IMR-90 (cell line): ENCODE measurements around the gene RAB33B. TPM values are rescaled to one million over a fixed set of nuclear protein-coding genes. Genes with fewer than 3 reads are reported as not detected.

ENCODE experiments used
- ATAC-seq: fragments of 200-7000 bp; cut with Tn5 transposase; 2 replicates; pipeline ENCODE4 v1.9.1; 2020; ENCODE audit warnings: low read depth, mild to moderate bottlenecking, moderate library complexity
- BruUV-seq: library from RNA; stranded (reverse); fragments of 400-500 nt; replicated peaks from 2 replicates; lab custom pipeline; 2021; lab: Mats Ljungman, UMichigan
- CTCF ChIA-PET: fragments of 300-600 bp; formaldehyde crosslinking; extraction: SDS; loops from one replicate; lab custom pipeline; 2021; ENCODE audit warnings: antibody characterized with exemption; lab: Yijun Ruan, JAX
- POLR2A ChIA-PET: fragments of 300-600 bp; sonication (Branson Sonifier 250); formaldehyde crosslinking; loops from one replicate; lab custom pipeline; 2022; ENCODE audit warnings: antibody characterized with exemption; ENCODE audit not compliant: unreplicated experiment; lab: Charles Lee
- DNase-seq: peaks from one replicate; pipeline ENCODE4 v3.0.0; 2013
- H2AFZ ChIP-seq: replicated peaks from 2 replicates; pipeline ENCODE3; 2013; ENCODE audit warnings: low read length, mild to moderate bottlenecking; ENCODE audit not compliant: poor library complexity
- H2AK5ac ChIP-seq: 2 replicates; pipeline ENCODE4 v1.6.1; 2013; ENCODE audit warnings: low read depth, low read length, inconsistent platforms
- H2AK9ac ChIP-seq: replicated peaks from 2 replicates; pipeline ENCODE3; 2013; ENCODE audit warnings: mild to moderate bottlenecking, low read depth, low read length, moderate library complexity; ENCODE audit not compliant: poor library complexity
- H2BK120ac ChIP-seq: 2 replicates; pipeline ENCODE4 v1.6.1; 2013; ENCODE audit warnings: low read depth, low read length, inconsistent platforms
- H2BK15ac ChIP-seq: 3 replicates; pipeline ENCODE4 v1.6.1; 2013; ENCODE audit warnings: low read depth, low read length, inconsistent platforms
- H2BK20ac ChIP-seq: 2 replicates; pipeline ENCODE4 v1.6.1; 2013; ENCODE audit warnings: low read depth, mild to moderate bottlenecking, inconsistent platforms, low read length, moderate library complexity
- H2BK5ac ChIP-seq: 2 replicates; pipeline ENCODE4 v1.6.1; 2013; ENCODE audit warnings: mild to moderate bottlenecking, low read depth, low read length, inconsistent platforms; ENCODE audit not compliant: poor library complexity, severe bottlenecking
- H3K14ac ChIP-seq: replicated peaks from 2 replicates; pipeline ENCODE4 v1.6.1; 2013; ENCODE audit warnings: low read depth, low read length, inconsistent platforms
- H3K18ac ChIP-seq: 2 replicates; pipeline ENCODE4 v1.6.1; 2013; ENCODE audit warnings: low read depth, low read length, control low read depth
- H3K23ac ChIP-seq: 2 replicates; pipeline ENCODE4 v1.6.1; 2013; ENCODE audit warnings: low read depth, low read length, inconsistent platforms
- H3K27ac ChIP-seq: 2 replicates; pipeline ENCODE4 v1.5.1; 2013; ENCODE audit warnings: mild to moderate bottlenecking, control low read depth, low read length; ENCODE audit not compliant: insufficient read depth
- H3K27me3 ChIP-seq: 2 replicates; pipeline ENCODE4 v1.6.1; 2013; ENCODE audit warnings: low read length; ENCODE audit not compliant: control insufficient read depth, insufficient read depth
- H3K36me3 ChIP-seq: 2 replicates; pipeline ENCODE4 v1.6.1; 2013; ENCODE audit warnings: low read length, mixed read lengths; ENCODE audit not compliant: control insufficient read depth, insufficient read depth
- H3K4ac ChIP-seq: 2 replicates; pipeline ENCODE4 v1.6.1; 2013; ENCODE audit warnings: low read depth, low read length, inconsistent platforms
- H3K4me1 ChIP-seq: 2 replicates; pipeline ENCODE4 v1.6.1; 2013; ENCODE audit warnings: low read length, mixed read lengths; ENCODE audit not compliant: control insufficient read depth, insufficient read depth
- H3K4me2 ChIP-seq: 2 replicates; pipeline ENCODE4 v1.6.1; 2013; ENCODE audit warnings: low read depth, mild to moderate bottlenecking, control low read depth, low read length, moderate library complexity
- H3K4me3 ChIP-seq: 2 replicates; pipeline ENCODE4 v1.5.1; 2013; ENCODE audit warnings: low read depth, mild to moderate bottlenecking, control low read depth, low read length, moderate library complexity; ENCODE audit not compliant: insufficient read depth
- H3K56ac ChIP-seq: 2 replicates; pipeline ENCODE4 v1.6.1; 2013; ENCODE audit warnings: low read length, inconsistent platforms; ENCODE audit not compliant: insufficient read depth; ENCODE audit errors: extremely low read depth
- H3K79me1 ChIP-seq, 2 experiments: 2 replicates each; pipeline ENCODE4 v1.6.1; 2013; ENCODE audit warnings: low read length in 2 of 2, inconsistent platforms in 1 of 2, low read depth in 1 of 2
- H3K9ac ChIP-seq: 2 replicates; pipeline ENCODE4 v1.6.1; 2013; ENCODE audit warnings: low read depth, low read length, control low read depth
- H3K9me1 ChIP-seq: 2 replicates; pipeline ENCODE4 v1.6.1; 2013; ENCODE audit warnings: low read length, inconsistent platforms; ENCODE audit not compliant: insufficient read depth
- H3K9me3 ChIP-seq: 2 replicates; pipeline ENCODE4 v1.6.1; 2013; ENCODE audit warnings: low read length; ENCODE audit not compliant: control insufficient read depth, insufficient read depth
- H4K20me1 ChIP-seq: 2 replicates; pipeline ENCODE4 v1.6.1; 2013; ENCODE audit warnings: low read length, inconsistent platforms; ENCODE audit not compliant: insufficient read depth
- H4K5ac ChIP-seq: 2 replicates; pipeline ENCODE4 v1.6.1; 2013; ENCODE audit warnings: mild to moderate bottlenecking, low read depth, low read length, control low read depth
- H4K8ac ChIP-seq, 2 experiments: 2 replicates each; pipeline ENCODE4 v1.6.1; 2013; ENCODE audit warnings: low read depth in 2 of 2, low read length in 2 of 2, control low read depth in 1 of 2, inconsistent platforms in 1 of 2
- H4K91ac ChIP-seq: 2 replicates; pipeline ENCODE4 v1.6.1; 2013; ENCODE audit warnings: low read depth, low read length, inconsistent platforms; ENCODE audit not compliant: insufficient read depth
- CEBPB ChIP-seq: IDR thresholded peaks from 2 replicates; pipeline ENCODE4 v1.6.1; 2012; ENCODE audit warnings: low read depth, low read length, improper control_type of control experiment
- MAFK ChIP-seq: IDR thresholded peaks from 2 replicates; pipeline ENCODE4 v1.6.1; 2012; ENCODE audit warnings: low read depth, low read length, improper control_type of control experiment
- MXI1 ChIP-seq: IDR thresholded peaks from 2 replicates; pipeline ENCODE4 v1.6.1; 2012; ENCODE audit warnings: low read depth, mild to moderate bottlenecking, low read length, moderate library complexity, borderline replicate concordance
- NFE2L2 ChIP-seq: fragments of 150-350 bp; IDR thresholded peaks from 2 replicates; pipeline ENCODE4 v1.6.1; 2016; ENCODE audit warnings: low read depth, mild to moderate bottlenecking, low read length
- POLR2A ChIP-seq: IDR thresholded peaks from 2 replicates; pipeline ENCODE4 v1.6.1; 2012; ENCODE audit warnings: mild to moderate bottlenecking, low read depth, low read length
- RAD21 ChIP-seq: IDR thresholded peaks from 2 replicates; pipeline ENCODE4 v1.6.1; 2012; ENCODE audit warnings: low read length, improper control_type of control experiment
- RFX5 ChIP-seq: IDR thresholded peaks from 2 replicates; pipeline ENCODE4 v1.8.0; 2012; ENCODE audit warnings: low read depth, mild to moderate bottlenecking, low read length, moderate library complexity
- WGBS, 2 experiments: methylation state at CpG; one replicate each; pipeline versions ENCODE4 v1.1.5 to v1.1.7; 2013; ENCODE audit warnings: missing lambda C conversion rate in 2 of 2; ENCODE audit not compliant: insufficient read length in 1 of 2; ENCODE audit errors: extremely low coverage in 2 of 2; 5-methylcytosine and 5-hydroxymethylcytosine counted together
- dilution Hi-C: fragments of 300-500 bp; cut with HindIII; formaldehyde crosslinking; loops from one replicate; pipeline ENCODE4 v1.14.3; 2018; ENCODE audit warnings: low sequenced_read_pairs; ENCODE audit not compliant: unreplicated experiment
- in situ Hi-C: fragments of 300-500 bp; cut with MboI; formaldehyde crosslinking; loops from 3 replicates; pipeline ENCODE4 v1.14.3; 2019; ENCODE audit warnings: low sequenced_read_pairs, inconsistent platforms, mixed read lengths
- intact Hi-C: fragments of 100-400 bp; cut with micrococcal nuclease; formaldehyde crosslinking; loops from 2 replicates; pipeline ENCODE4 v1.10.0; 2022
- polyA plus RNA-seq, 3 experiments: library from polyadenylated mRNA; depleted of rRNA; stranded (reverse); fragments of >200 nt; gene quantifications; 2 replicates each; pipeline ENCODE4 v1.2.3, GENCODE V29; 2012; ENCODE audit warnings: low replicate concordance in 1 of 3
- total RNA-seq: library from RNA; depleted of rRNA; stranded (reverse); fragments of >200 nt; gene quantifications from 2 replicates; pipeline ENCODE4 v1.2.3, GENCODE V29; 2012
- TF ChIP-seq, protein P1 (sequence below): fragments of 150-350 bp; IDR thresholded peaks from 2 replicates; pipeline ENCODE4 v1.6.1; 2016; ENCODE audit warnings: low read depth, mild to moderate bottlenecking, low read length, moderate library complexity, borderline replicate concordance

The RAB33B gene
- total and polyA plus RNA-seq, 2 of the 4 experiments (the other 2 are of a cell fraction), result 3.7 to 7.3 TPM

DNA sequence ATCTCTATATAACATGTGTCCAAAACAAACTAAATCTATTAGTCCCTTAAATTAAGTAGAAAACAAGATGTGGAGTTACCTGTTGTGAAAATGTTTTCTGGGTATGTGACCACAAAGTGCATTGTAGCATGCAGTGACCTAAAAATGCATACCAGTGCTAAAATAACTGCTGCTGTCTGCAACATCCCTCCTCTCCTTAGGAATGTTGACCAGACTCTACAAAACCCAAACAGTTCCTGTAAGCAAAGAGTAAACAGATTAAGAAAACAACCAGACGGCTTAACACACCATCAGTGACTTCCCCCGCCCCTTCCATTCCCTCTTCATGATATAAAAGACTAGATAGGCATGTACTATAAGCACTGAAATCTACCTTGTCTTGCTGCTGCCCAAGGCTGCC lies 15.8 kb upstream of the RAB33B start:
- H2AFZ ChIP-seq, result no peak overlapping the region
- no peak overlapping the region for H3K23ac ChIP-seq
- H2AK5ac ChIP-seq, result no peak overlapping the region
- H4K5ac ChIP-seq, result no peak overlapping the region
- H2BK20ac ChIP-seq, result no peak overlapping the region
- dilution Hi-C loops, result no loop called here
- TF ChIP-seq, protein P1, sequence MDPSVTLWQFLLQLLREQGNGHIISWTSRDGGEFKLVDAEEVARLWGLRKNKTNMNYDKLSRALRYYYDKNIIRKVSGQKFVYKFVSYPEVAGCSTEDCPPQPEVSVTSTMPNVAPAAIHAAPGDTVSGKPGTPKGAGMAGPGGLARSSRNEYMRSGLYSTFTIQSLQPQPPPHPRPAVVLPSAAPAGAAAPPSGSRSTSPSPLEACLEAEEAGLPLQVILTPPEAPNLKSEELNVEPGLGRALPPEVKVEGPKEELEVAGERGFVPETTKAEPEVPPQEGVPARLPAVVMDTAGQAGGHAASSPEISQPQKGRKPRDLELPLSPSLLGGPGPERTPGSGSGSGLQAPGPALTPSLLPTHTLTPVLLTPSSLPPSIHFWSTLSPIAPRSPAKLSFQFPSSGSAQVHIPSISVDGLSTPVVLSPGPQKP, result no peak
- TF ChIP-seq MXI1 (no peak), POLR2A (no peak), RFX5 (no peak), CEBPB (no peak), MAFK (no peak), NFE2L2 (no peak), RAD21 (no peak)
- no peak overlapping the region for H3K4me2 ChIP-seq
- WGBS, 2 experiments, result no CpG with 5 or more reads among the region's 2 CpGs
- H2AK9ac ChIP-seq, result no peak overlapping the region
- H3K9me3 ChIP-seq, result peaks cover 2% of the 10 kb centered on the region; the same call in 1 of the 2 replicates
- POLR2A ChIA-PET, result no interaction called here
- no peak overlapping the region for H3K4ac ChIP-seq
- H4K91ac ChIP-seq, result no peak overlapping the region
- BruUV-seq, result no TSS peak
- H4K20me1 ChIP-seq, result no peaks in the 10 kb centered on the region
- H3K36me3 ChIP-seq, result peaks cover 4% of the 10 kb centered on the region; the same call in 1 of the 2 replicates
- H3K9ac ChIP-seq, result no peak overlapping the region
- in situ Hi-C loops, result no loop called here
- DNase-seq, result no peak
- H4K8ac ChIP-seq, result no peak overlapping the region
- H3K27ac ChIP-seq, result no peak overlapping the region
- ATAC-seq, result no peak; the same call in 1 of the 2 replicates
- no peak overlapping the region for H3K4me3 ChIP-seq
- intact Hi-C loops, result no loop called here
- H2BK15ac ChIP-seq, result no peak overlapping the region
- no peak overlapping the region for H3K56ac ChIP-seq
- H3K4me1 ChIP-seq, result no peaks in the 10 kb centered on the region
- no peaks in the 10 kb centered on the region for H3K9me1 ChIP-seq
- H3K79me1 ChIP-seq, result no peaks in the 10 kb centered on the region; a peak in 1 of 4 replicates
- H3K27me3 ChIP-seq, result no peaks in the 10 kb centered on the region
- H3K18ac ChIP-seq, result no peak overlapping the region
- no peak overlapping the region for H2BK5ac ChIP-seq
- H2BK120ac ChIP-seq, result no peak overlapping the region
- CTCF ChIA-PET, result no interaction called here
- H3K14ac ChIP-seq, result no peak overlapping the region
